Stimulated activated CD4-positive, alpha-beta T cell treated with anti-CD3 and anti-CD28 coated beads, TNF-alpha, amount 100 ng/mL, for 24 hours (primary cell): ENCODE results near the gene PLS1.

ENCODE experiments used
- DNase-seq, 3 experiments: peaks; one replicate each; pipeline ENCODE4 v3.0.0-alpha.2; 2020; ENCODE audit warnings: low read depth in 3 of 3

The PLS1 gene

GRCh38 chr3:142641504-142641903, 45.3 kb downstream of the PLS1 start:
- DNase-seq = no peak

- no peak for DNase-seq
Measured at GRCh38 chr3:142642956-142643355, 46.8 kb downstream of the PLS1 start.

GRCh38 chr3:142644502-142644901, 48.3 kb downstream of the PLS1 start:
- DNase-seq = no peak

GRCh38 chr3:142645236-142645793, 49.1 kb downstream of the PLS1 start:
- no peak for DNase-seq

GRCh38 chr3:142646020-142646785, 50.0 kb downstream of the PLS1 start:
- DNase-seq = no peak

- DNase-seq = no peak
Measured at GRCh38 chr3:142647856-142648255, 51.7 kb downstream of the PLS1 start.

- DNase-seq = no peak
Measured at GRCh38 chr3:142648950-142649349, 52.8 kb downstream of the PLS1 start.

GRCh38 chr3:142650001-142650693, 54.0 kb downstream of the PLS1 start:
- DNase-seq = no peak

- DNase-seq = no peak
Measured at GRCh38 chr3:142651711-142652110, 55.5 kb downstream of the PLS1 start.

- DNase-seq = no peak
Measured at GRCh38 chr3:142652826-142653292, 56.7 kb downstream of the PLS1 start.

GRCh38 chr3:142656575-142656974, 60.4 kb downstream of the PLS1 start:
- DNase-seq = no peak

- no peak for DNase-seq
Measured at GRCh38 chr3:142657033-142657432, 60.8 kb downstream of the PLS1 start.

- DNase-seq = no peak
Measured at GRCh38 chr3:142660383-142660782, 64.2 kb downstream of the PLS1 start.

GRCh38 chr3:142660893-142661292, 64.7 kb downstream of the PLS1 start:
- DNase-seq = no peak

GRCh38 chr3:142663865-142664264, 67.7 kb downstream of the PLS1 start:
- DNase-seq = no peak

GRCh38 chr3:142664311-142664710, 68.1 kb downstream of the PLS1 start:
- no peak for DNase-seq

- no peak for DNase-seq
Measured at GRCh38 chr3:142664819-142665218, 68.6 kb downstream of the PLS1 start.

GRCh38 chr3:142670120-142670519, 73.9 kb downstream of the PLS1 start:
- DNase-seq = no peak

- DNase-seq = no peak
Measured at GRCh38 chr3:142676151-142676550, 80.0 kb downstream of the PLS1 start.

GRCh38 chr3:142680710-142681109, 84.5 kb downstream of the PLS1 start:
- no peak for DNase-seq

- no peak for DNase-seq
Measured at GRCh38 chr3:142690613-142691012, 94.4 kb downstream of the PLS1 start.

GRCh38 chr3:142691527-142691926, 95.3 kb downstream of the PLS1 start:
- DNase-seq = no peak
